Measurements from ENCODE around the gene HSP90B1. TPM values are rescaled to one million over a fixed set of nuclear protein-coding genes. Genes with fewer than 3 reads are reported as not detected.

The HSP90B1 gene
- total and polyA plus RNA-seq, 9 of the 15 experiments (the other 6 are each of a cell fraction or from before 2014, with no cell fraction given): 196 to 719 (median 557) TPM

- TF ChIP-seq ADNP (tag; IDR thresholded peaks at IDR 0.05) (no peak), NUFIP1 (IDR thresholded peaks at IDR 0.05; ENCODE audit: partially characterized antibody) (no peak), E2F4 (CRISPR knock-in tag; IDR thresholded peaks at IDR 0.05; ENCODE audit: low read depth) (no peak), RNF219 (CRISPR knock-in tag; IDR thresholded peaks at IDR 0.05) (no peak), TEAD1 (CRISPR knock-in tag; IDR thresholded peaks at IDR 0.05) (no peak), MYNN (IDR thresholded peaks at IDR 0.05) (no peak), MYNN (CRISPR knock-in tag; IDR thresholded peaks at IDR 0.05) (no peak), ELF1 (tag; IDR thresholded peaks at IDR 0.05) (no peak), MEIS2 (IDR thresholded peaks at IDR 0.05; ENCODE audit: partially characterized antibody) (no peak)
Observed at GRCh38 chr12:103883908-103884307, 46.3 kb upstream of the HSP90B1 start (continued).

All from K562 (cell line).